ENCODE results near the gene PID1.

Gene PID1, protein sequence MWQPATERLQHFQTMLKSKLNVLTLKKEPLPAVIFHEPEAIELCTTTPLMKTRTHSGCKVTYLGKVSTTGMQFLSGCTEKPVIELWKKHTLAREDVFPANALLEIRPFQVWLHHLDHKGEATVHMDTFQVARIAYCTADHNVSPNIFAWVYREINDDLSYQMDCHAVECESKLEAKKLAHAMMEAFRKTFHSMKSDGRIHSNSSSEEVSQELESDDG

GRCh38 chr2:229270551-229271410 is at the start of gene PID1:
PID1 (minus strand) TSS chr2:229271287; CDS start chr2:229271043, 244 bp downstream.
- DNase-seq: peak; percentile 7 to 58

DNA sequence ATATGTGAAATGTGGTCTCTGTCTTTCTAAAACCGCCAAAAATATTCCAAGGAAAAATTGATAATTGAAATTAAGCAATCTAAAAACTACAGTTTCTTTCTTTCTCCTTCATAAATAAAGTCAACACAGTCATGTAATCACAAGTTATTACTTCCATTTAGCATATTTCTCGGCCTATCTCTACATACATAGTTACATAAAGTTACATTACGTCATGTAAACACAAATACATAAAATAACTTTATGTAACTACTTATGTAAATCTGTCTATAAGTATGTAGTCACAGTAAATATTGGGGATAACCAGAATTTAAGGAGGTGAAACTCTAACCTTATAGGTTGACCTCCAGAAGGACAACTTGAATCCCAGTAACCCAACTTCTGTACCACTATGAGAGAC is 48.5 kb upstream of the PID1 start:
- DNase-seq: no peak

DNA sequence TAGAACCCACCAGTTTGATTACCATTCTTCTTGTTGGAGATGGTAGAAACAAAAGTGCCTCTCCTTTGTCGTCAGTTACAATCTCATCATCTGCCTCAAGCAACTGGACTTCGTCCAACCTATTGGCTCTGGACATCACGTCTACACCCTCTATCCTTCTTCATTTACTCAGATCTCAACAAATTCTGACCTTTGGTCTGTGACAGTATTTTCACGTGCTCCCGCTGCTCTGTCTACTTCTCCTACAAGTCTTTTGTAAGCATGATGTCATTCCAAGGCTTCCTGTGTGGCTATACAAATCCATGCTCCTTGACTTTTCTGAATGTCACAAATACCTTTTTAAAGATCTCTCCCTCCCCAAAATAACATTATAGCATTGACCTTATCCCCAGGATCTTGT is 43.0 kb upstream of the PID1 start:
- DNase-seq: no peak

- no peak for DNase-seq
These were observed 42.5 kb upstream of the PID1 start for GRCh38 chr2:229313591-229313990.

GRCh38 chr2:229301237-229301636 is 30.1 kb upstream of the PID1 start:
- DNase-seq: no peak

DNA sequence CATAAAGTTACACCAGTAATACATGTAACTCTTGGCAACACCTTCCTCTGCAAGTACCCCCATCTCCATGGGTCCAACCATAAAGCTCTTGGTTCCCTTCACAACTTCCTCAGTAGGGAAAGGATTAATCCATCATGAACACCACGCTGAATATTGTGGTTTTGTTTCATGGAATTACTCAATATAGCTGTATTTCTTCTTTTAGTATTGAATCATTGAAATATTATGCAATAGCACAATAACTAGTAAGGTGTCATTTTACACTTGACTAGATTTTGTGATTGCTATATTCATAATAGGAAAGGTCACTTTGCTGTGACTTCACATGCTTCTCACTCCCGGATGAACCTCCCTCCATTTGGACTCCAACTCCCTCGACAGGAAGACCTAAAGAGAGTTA is 29.7 kb upstream of the PID1 start:
- DNase-seq: no peak

- DNase-seq: no peak
These were observed 29.3 kb upstream of the PID1 start for GRCh38 chr2:229300371-229300770.

GRCh38 chr2:229297247-229297646 is 26.2 kb upstream of the PID1 start:
- DNase-seq: no peak

DNA sequence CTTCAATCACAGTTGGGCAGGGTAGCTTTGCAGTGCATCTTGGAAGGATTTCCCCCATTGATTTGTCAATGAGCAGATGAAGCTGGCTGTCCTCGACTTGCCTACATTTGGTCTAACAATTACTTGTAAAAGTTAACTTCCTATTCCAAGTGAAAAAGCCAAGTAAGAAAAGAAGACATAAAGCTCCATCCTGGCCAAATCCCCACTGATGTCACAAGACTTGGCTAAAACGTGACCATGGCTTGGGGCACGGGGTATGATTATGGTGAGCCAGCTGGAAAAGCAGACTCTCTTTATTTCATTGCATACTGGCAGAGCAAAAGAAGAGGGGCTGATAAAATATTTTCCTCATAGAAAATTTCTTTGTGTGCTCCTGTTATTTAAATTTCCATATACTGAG is 25.4 kb upstream of the PID1 start:
- no peak for DNase-seq

- DNase-seq: no peak
These were observed 24.9 kb upstream of the PID1 start for GRCh38 chr2:229296016-229296415.

- DNase-seq: no peak
These were observed 16.7 kb upstream of the PID1 start for GRCh38 chr2:229287823-229288222.

GRCh38 chr2:229282758-229283546 is 11.9 kb upstream of the PID1 start:
- DNase-seq: no peak

- DNase-seq: no peak
These were observed 8.4 kb upstream of the PID1 start for GRCh38 chr2:229279516-229279915.

DNA sequence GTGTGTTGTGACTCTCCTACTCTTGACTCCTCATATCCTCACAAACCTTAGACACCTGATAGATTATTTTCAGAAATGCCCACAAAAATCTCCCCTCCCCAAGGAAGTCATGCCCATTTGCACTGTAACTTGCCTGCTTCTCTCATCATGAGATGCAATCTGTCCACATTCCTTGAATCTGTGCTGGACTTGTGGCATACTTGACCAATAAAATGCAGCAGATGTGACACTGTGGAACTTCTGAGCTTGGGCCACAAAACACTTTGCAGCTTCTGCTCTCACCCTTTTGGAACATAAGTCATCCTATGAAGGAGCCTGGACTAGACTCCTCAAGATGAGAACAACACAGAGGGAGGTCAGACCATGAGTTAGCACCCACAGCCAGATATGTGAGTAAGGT is 4.4 kb upstream of the PID1 start:
- DNase-seq: no peak

- DNase-seq: peak; percentile 87 to 90
These were observed 2.7 kb upstream of the PID1 start for GRCh38 chr2:229273723-229274338.

GRCh38 chr2:229273006-229273722 is 2.1 kb upstream of the PID1 start:
- no peak for DNase-seq

DNA sequence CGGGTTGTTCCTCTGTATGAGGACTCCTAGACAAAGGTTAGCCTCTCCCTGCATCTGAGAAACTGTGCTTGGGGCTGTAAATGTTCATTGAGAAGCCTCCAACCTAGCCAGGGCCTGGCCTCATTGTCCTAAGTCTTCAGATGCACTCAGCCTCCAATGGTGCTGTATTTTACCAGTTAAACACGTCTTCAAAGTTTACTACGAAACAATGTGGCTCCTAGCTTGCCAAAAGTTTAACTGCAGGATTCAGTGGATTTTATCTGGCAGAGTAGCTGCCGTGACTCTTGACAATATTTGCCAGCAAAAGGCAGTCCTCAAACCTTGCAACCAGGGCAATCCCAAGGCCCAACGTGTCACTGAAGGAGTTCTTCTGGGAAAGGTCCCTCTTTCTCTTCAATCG is 1.1 kb downstream of the PID1 start:
- DNase-seq: no peak

- DNase-seq: no peak
These were observed 1.9 kb downstream of the PID1 start for GRCh38 chr2:229269146-229269545.

GRCh38 chr2:229268626-229269025 is 2.5 kb downstream of the PID1 start:
- no peak for DNase-seq

GRCh38 chr2:229267080-229267479 is 4.0 kb downstream of the PID1 start:
- DNase-seq: no peak

DNA sequence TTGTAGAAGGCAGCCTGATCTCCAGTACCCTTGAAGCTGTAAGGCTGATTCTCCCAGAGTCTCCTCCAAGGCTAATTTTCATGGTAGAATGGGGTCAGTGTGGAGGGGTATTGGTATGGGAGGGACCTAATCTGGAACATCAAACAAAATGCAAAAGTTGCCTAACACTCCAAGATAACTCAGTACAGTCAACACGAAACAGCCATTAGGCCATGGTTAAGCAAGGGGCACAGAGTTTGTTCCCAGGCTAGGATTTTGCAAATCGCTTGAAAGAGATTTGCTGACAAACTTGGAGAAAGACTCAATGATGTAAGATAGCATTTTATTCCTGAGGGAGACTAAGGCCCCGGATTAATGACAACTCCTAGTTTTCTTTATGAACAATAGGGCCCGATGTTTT is 5.4 kb downstream of the PID1 start:
- no peak for DNase-seq

DNA sequence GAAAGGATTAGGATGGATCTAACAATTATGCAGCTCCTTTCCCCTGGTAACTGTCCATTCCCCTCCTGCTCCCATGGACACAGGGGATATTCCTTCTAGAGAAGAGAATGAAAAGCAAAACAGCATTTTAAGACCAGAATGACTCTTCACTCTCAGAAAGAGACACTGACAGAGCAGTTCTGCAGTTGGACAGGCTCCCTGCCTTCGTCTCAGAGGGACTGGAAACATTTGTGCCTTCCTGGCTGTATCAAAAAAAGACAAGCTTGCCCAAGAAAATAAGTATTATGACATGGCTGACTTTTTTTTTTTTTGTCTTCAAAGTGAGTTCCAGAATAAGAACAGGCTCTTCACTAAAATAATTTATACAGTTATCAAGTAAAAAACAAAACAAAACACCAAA is 9.5 kb downstream of the PID1 start:
- DNase-seq: no peak

- no peak for DNase-seq
These were observed 10.0 kb downstream of the PID1 start for GRCh38 chr2:229261076-229261475.
